Activated B cell treated with CpG ODN at 0.5 μM for 24 hours (primary cell): Measurements from ENCODE around the gene RBPMS2. TPM values are rescaled to one million over a fixed set of nuclear protein-coding genes. Genes with fewer than 3 reads are reported as not detected.
A peak's percentile ranks its signal among the peaks of the same experiment; 100 is the strongest.

Experiments used
- ATAC-seq: fragments of 200-7000 bp; cut with Tn5 transposase; one replicate; pipeline ENCODE4 v1.10.0; 2021; ENCODE audit warnings: low read depth, mild to moderate bottlenecking, moderate library complexity
- CTCF ChIA-PET: fragments of 350-600 bp; sonication (Branson Sonifier 250); formaldehyde crosslinking; loops from one replicate; lab custom pipeline; 2021; ENCODE audit warnings: antibody characterized with exemption; lab: Charles Lee
- POLR2A ChIA-PET: fragments of 350-600 bp; sonication (Branson Sonifier 250); formaldehyde crosslinking; loops from one replicate; lab custom pipeline; 2021; ENCODE audit warnings: antibody characterized with exemption; lab: Charles Lee
- DNase-seq: peaks from one replicate; pipeline ENCODE4 v3.0.0; 2022
- H3K27ac Mint-ChIP-seq: one replicate; pipeline ENCODE4 v1.8.0; 2020; ENCODE audit warnings: mixed read lengths
- H3K27me3 Mint-ChIP-seq: one replicate; pipeline ENCODE4 v1.8.0; 2021; ENCODE audit warnings: mixed read lengths
- H3K36me3 Mint-ChIP-seq: one replicate; pipeline ENCODE4 v1.8.0; 2021; ENCODE audit warnings: low read depth, mixed read lengths
- H3K4me1 Mint-ChIP-seq: one replicate; pipeline ENCODE4 v1.8.0; 2021; ENCODE audit warnings: mixed read lengths
- H3K4me3 Mint-ChIP-seq: one replicate; pipeline ENCODE4 v1.8.0; 2020; ENCODE audit warnings: mild to moderate bottlenecking, mixed read lengths
- H3K9me3 Mint-ChIP-seq: one replicate; pipeline ENCODE4 v1.8.0; 2020; ENCODE audit warnings: mixed read lengths
- intact Hi-C: fragments of 100-400 bp; cut with micrococcal nuclease; formaldehyde crosslinking; loops from one replicate; pipeline ENCODE4 v1.15.1; 2024
- total RNA-seq: library from RNA; stranded (reverse); gene quantifications from 2 replicates; pipeline ENCODE4 v1.2.3, GENCODE V29; 2022
- TF ChIP-seq, protein P1 (sequence below): fragments of 200-600 bp; IDR thresholded peaks from one replicate; pipeline ENCODE4 v1.8.0; 2022; ENCODE audit warnings: antibody characterized with exemption, mild to moderate bottlenecking

Gene RBPMS2
- total RNA-seq, 1 donor from 2014 or later, result 0.93 TPM

DNA sequence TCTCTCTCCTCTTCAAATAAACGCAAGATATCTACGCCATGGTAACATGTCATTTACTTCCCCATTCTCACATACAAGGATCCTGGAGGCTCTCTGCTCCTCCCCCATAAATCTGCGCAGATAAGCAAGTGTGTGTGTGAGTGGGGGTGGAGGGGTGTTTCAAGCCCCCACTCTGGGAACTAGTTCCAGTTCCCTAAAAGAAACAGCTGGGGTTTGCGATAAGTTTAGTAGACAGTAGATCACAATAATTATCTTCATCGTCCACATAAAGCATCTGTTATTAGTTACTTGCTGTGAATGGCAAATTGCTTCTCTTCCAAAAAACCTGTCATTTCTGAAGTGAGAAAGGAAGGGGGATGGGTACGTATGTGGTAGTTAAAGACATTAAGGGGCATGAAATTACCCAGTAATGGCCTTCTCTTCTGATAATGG, 79.8 kb downstream of the RBPMS2 start:
- TF ChIP-seq, protein P1, sequence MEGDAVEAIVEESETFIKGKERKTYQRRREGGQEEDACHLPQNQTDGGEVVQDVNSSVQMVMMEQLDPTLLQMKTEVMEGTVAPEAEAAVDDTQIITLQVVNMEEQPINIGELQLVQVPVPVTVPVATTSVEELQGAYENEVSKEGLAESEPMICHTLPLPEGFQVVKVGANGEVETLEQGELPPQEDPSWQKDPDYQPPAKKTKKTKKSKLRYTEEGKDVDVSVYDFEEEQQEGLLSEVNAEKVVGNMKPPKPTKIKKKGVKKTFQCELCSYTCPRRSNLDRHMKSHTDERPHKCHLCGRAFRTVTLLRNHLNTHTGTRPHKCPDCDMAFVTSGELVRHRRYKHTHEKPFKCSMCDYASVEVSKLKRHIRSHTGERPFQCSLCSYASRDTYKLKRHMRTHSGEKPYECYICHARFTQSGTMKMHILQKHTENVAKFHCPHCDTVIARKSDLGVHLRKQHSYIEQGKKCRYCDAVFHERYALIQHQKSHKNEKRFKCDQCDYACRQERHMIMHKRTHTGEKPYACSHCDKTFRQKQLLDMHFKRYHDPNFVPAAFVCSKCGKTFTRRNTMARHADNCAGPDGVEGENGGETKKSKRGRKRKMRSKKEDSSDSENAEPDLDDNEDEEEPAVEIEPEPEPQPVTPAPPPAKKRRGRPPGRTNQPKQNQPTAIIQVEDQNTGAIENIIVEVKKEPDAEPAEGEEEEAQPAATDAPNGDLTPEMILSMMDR, result no peak
- DNase-seq, result peak; percentile 23
- POLR2A ChIA-PET, result interaction anchor here (0.6 to 1.3 kb wide), 8 partner anchors 10 to 1122 kb away, joined by 3 to 5 read pairs (median 3); partner anchors contain the start of gene RNU5B-1
- peak; percentile 93 for ATAC-seq
- Mint-ChIP-seq H3K36me3 (peaks cover 26% of the 10 kb centered on the region), H3K27ac (peak overlapping the region; percentile 83), H3K4me1 (peaks cover 73% of the 10 kb centered on the region), H3K27me3 (no peaks in the 10 kb centered on the region), H3K4me3 (peak overlapping the region; percentile 40), H3K9me3 (no peaks in the 10 kb centered on the region)
- intact Hi-C loops, result no loop called here
- CTCF ChIA-PET, result interaction anchor here (1.0 to 2.5 kb wide), 3 partner anchors 9 to 130 kb away, joined by 3 to 22 read pairs (median 16); partner anchors contain the start of gene PIF1

DNA sequence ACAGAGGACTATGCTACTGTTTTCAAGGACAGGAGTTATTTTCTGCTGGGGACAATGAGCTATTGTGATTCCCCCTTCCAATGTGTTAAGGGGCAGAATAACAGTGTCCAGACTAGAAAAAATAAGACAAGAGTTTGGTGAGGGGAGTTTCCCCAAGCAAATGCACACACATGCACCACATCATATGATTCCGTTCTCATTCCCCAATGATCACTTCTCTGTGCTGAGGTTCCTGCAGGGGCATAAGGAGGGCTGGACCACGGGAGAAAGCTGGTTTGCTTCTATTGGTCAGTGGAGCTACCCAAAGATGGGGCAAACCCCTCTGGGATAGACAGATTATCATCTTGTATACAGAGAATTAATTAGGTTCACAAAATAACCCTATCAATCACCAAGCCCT, 80.6 kb downstream of the RBPMS2 start:
- H3K9me3 Mint-ChIP-seq, result no peaks in the 10 kb centered on the region
- H3K27me3 Mint-ChIP-seq, result no peaks in the 10 kb centered on the region
- ATAC-seq, result no peak
- H3K36me3 Mint-ChIP-seq, result peaks cover 28% of the 10 kb centered on the region
- CTCF ChIA-PET, result interaction anchor here (1.0 to 2.5 kb wide), 2 partner anchors 33 to 131 kb away, joined by 3 to 22 read pairs; partner anchors contain the start of gene PIF1
- POLR2A ChIA-PET, result interaction anchor here (0.6 to 1.3 kb wide), 3 partner anchors 33 to 210 kb away, joined by 3 to 5 read pairs (median 4); no protein-coding TSS in a partner anchor
- intact Hi-C loops, result no loop called here
- DNase-seq, result no peak
- peak overlapping the region; percentile 83 for H3K27ac Mint-ChIP-seq
- TF ChIP-seq, protein P1, result no peak
- no peak overlapping the region for H3K4me3 Mint-ChIP-seq
- peaks cover 66% of the 10 kb centered on the region for H3K4me1 Mint-ChIP-seq

DNA sequence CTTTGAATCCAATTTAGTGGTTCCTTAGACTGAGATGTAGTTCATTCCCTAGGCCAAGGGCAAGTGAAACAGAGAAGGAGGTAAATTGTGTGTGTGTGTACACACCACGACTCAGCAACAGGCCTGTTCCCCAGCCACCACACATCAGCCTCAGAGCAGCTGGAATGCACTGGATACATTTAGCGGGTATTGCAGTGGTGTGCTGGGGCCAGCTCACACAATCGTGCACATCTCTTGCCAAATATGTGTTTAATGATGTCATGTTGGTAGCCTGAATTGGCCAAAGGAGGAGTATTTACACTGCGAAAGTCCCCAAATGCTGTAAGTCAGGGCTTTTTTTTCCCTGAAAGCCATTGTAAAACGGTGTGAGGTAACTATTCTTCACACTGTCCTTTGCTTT, 82.3 kb downstream of the RBPMS2 start:
- ATAC-seq (no peak), DNase-seq (no peak)
- TF ChIP-seq, protein P1, result no peak
- H3K27me3 Mint-ChIP-seq, result no peaks in the 10 kb centered on the region
- no peak overlapping the region for H3K4me3 Mint-ChIP-seq
- intact Hi-C loops, result no loop called here
- peaks cover 41% of the 10 kb centered on the region for H3K36me3 Mint-ChIP-seq
- CTCF ChIA-PET, result no interaction called here
- peaks cover 49% of the 10 kb centered on the region for H3K4me1 Mint-ChIP-seq
- no peaks in the 10 kb centered on the region for H3K9me3 Mint-ChIP-seq
- H3K27ac Mint-ChIP-seq, result no peak overlapping the region
- POLR2A ChIA-PET, result no interaction called here

DNA sequence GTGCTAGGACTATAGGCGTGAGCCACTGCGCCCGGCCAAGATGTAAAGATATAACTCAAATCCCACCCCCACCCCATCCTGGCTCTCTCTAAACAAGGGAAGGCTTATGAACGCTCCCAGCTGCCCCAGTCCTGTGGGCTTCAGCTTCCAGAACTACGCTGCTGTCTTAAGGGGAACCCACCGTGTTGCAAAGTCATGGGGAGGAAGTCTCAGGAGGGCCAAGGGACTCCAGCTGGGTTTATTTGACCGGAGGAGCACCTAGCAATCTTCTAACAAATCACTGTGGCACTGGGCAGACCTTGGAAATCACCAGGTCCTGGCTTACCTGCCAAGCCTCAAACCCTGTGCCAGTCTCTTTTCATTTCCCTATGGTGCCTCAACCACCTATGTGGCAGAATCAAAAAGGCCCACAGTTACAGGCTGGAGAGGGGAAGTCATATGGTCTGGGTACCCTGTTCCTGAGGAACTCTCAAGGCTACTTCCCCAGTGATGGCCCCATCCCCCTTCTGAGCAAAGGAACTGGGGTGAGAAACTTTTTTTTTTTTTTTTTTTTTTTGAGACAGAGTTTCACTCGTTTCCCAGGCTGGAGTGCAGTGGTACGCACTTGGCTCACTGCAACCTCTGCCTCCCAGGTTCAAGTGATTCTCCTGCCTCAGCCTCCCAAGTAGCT, 83.4 kb downstream of the RBPMS2 start:
- H3K9me3 Mint-ChIP-seq, result no peaks in the 10 kb centered on the region
- ATAC-seq, result no peak
- H3K4me1 Mint-ChIP-seq, result peaks cover 40% of the 10 kb centered on the region
- no peak overlapping the region for H3K27ac Mint-ChIP-seq
- TF ChIP-seq, protein P1, result no peak
- H3K27me3 Mint-ChIP-seq, result no peaks in the 10 kb centered on the region
- H3K4me3 Mint-ChIP-seq, result no peak overlapping the region
- H3K36me3 Mint-ChIP-seq, result peaks cover 51% of the 10 kb centered on the region
- POLR2A ChIA-PET, result no interaction called here
- DNase-seq, result no peak
- CTCF ChIA-PET, result interaction anchor here (14.9 kb wide), 1 partner anchor 37 kb away, joined by 243 read pairs; no protein-coding TSS in a partner anchor
- intact Hi-C loops, result no loop called here

DNA sequence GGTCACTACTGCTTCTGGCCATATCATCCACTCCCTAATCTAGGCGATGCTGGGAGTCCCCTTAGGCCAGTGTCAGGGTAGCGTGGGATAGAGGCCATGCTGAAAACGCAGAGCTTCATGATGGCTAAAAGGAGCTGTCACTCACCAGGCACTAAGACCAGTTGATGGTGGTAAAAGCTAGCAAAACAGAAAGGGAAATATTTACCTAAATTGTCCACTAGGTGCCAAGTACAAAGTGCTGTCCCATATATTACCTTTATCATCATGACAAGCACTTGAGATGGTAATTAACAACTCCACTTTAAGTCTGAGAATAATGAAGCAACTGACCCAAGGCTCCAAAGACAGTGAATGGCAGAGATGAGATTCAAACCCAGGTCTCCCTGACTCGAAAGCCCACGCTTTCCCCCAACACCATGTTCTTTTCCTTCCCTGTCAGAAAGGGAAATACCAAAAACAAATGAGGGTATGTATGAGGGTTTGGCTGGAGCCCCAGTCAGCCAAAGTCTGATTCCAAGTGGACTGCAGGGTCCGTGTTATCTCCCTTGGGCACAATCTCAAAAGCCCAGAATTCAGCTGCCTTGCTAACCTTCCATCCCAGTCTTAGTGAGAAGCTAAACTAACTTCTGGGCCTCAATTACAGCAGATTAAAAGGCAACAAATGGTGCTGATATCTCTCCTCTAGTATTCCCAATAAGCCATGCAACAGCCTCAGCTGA, 84.7 kb downstream of the RBPMS2 start:
- H3K27ac Mint-ChIP-seq, result no peak overlapping the region
- TF ChIP-seq, protein P1, result no peak

More for the DNA sequence above, 84.7 kb downstream of the RBPMS2 start:
- H3K9me3 Mint-ChIP-seq, result no peaks in the 10 kb centered on the region
- H3K4me3 Mint-ChIP-seq, result no peak overlapping the region
- intact Hi-C loops, result no loop called here
- peaks cover 27% of the 10 kb centered on the region for H3K4me1 Mint-ChIP-seq
- no peak for ATAC-seq
- ChIA-PET POLR2A (interaction anchor here (0.5 to 0.6 kb wide), 2 partner anchors 143 to 1163 kb away, joined by 3 to 4 read pairs; no protein-coding TSS in a partner anchor), CTCF (interaction anchor here (0.7 to 14.9 kb wide), 3 partner anchors 38 to 123 kb away, joined by 4 to 243 read pairs (median 6); no protein-coding TSS in a partner anchor)
- no peaks in the 10 kb centered on the region for H3K27me3 Mint-ChIP-seq
- no peak for DNase-seq
- H3K36me3 Mint-ChIP-seq, result peaks cover 60% of the 10 kb centered on the region
